Uterus (tissue), 4 donors: ENCODE data around the gene MAPK7. TPM values are rescaled to one million over a fixed set of nuclear protein-coding genes. Genes with fewer than 3 reads are reported as not detected.
A peak's percentile ranks its signal among the peaks of the same experiment; 100 is the strongest.

ENCODE experiments used
- DNase-seq, 2 donors: peaks; one replicate each; pipeline ENCODE4 v3.0.0-alpha.2; 2019 to 2020
- H3K27ac ChIP-seq, 2 donors: fragments of 200-600 bp; sonication (generic); 1 replicate in 1 of 2; 2 replicates in 1 of 2; pipeline ENCODE4 v1.5.1; 2016 to 2018
- H3K27me3 ChIP-seq, 2 donors: fragments of 200-600 bp; sonication (generic); one replicate each; pipeline ENCODE4 v1.5.1; 2018 to 2019; ENCODE audit warnings: control low read depth in 1 of 2
- H3K36me3 ChIP-seq, 2 donors: fragments of 200-600 bp; sonication (generic); one replicate each; pipeline ENCODE4 v1.5.1; 2019; ENCODE audit warnings: control low read depth in 1 of 2
- H3K4me1 ChIP-seq, 2 donors: fragments of 200-600 bp; sonication (generic); one replicate each; pipeline ENCODE4 v1.5.1; 2018 to 2019; ENCODE audit warnings: control low read depth in 1 of 2
- H3K4me3 ChIP-seq, 2 donors: fragments of 200-600 bp; sonication (generic); 1 replicate in 1 of 2; 2 replicates in 1 of 2; pipeline ENCODE4 v1.5.1; 2018 to 2019; ENCODE audit warnings: mild to moderate bottlenecking in 1 of 2
- H3K9me3 ChIP-seq, 2 donors: fragments of 200-600 bp; sonication (generic); one replicate each; pipeline ENCODE4 v1.5.1; 2019; ENCODE audit warnings: control low read depth in 1 of 2
- POLR2A ChIP-seq, 2 donors: fragments of 450-650 bp; IDR thresholded peaks; one replicate each; pipeline ENCODE4 v1.6.1; 2016; ENCODE audit warnings: antibody characterized with exemption in 2 of 2, mild to moderate bottlenecking in 1 of 2, moderate library complexity in 1 of 2
- intact Hi-C: fragments of 100-400 bp; cut with DNase I; formaldehyde crosslinking; loops from one replicate; pipeline ENCODE4 v1.15.1; 2023; ENCODE audit warnings: low total_unique reads
- total RNA-seq, 4 donors: library from RNA; depleted of rRNA in 3 of 4; stranded (reverse); fragments of >200 nt in 3 of 4; gene quantifications; one replicate each; pipeline versions ENCODE4 v1.1.0 to v1.2.4, GENCODE V29; 2014 to 2023
- TF ChIP-seq, protein P1 (sequence below), 4 experiments: fragments of 200-600 bp in 2 of 4; fragments of 450-650 bp in 2 of 4; sonication (generic) in 2 of 4; IDR thresholded peaks; one replicate each; pipeline ENCODE4 v1.5.1; 2016 to 2019; ENCODE audit warnings: antibody characterized with exemption in 4 of 4, mild to moderate bottlenecking in 2 of 4, moderate library complexity in 1 of 4
- donor health status: DM: yes; HTN: yes; CAD: no.

MAPK7 gene
- total RNA-seq, 4 donors from 2014 or later, result 3.3 to 72.8 (median 18.3) TPM

DNA sequence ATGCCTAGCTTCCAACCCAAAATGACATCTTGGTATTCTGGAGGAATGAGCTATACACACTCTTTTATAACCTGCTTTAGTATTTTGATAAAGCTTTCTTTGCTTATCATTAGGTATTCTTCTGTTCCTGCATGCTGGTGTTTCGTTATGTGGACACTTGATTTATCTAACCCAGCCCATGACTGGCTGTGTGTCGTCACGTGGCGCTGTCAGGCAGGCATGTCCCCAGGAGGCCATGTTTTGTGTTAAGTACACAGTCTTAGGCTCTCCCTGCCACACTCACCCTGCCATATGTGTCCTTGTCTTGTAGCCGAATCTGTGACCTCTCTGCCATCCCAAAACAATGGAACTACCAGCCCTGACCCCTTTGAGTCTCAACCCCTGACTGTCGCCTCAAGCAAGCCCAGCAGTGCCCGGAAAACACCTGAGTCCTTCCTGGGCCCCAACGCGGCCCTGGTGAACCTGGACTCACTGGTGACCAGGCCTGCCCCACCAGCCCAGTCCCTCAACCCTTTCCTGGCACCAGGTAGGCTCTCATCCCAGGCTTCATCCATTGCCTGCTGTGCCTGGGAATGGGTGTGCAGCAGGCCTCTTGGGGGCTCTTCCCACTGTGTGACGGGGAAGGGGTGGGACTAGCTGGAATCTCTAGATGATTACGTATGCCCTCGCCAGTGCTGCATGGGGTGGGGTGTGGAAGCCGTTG, 46.6 kb upstream of the MAPK7 start:
- H3K4me3 ChIP-seq, result no peak overlapping the region

DNA sequence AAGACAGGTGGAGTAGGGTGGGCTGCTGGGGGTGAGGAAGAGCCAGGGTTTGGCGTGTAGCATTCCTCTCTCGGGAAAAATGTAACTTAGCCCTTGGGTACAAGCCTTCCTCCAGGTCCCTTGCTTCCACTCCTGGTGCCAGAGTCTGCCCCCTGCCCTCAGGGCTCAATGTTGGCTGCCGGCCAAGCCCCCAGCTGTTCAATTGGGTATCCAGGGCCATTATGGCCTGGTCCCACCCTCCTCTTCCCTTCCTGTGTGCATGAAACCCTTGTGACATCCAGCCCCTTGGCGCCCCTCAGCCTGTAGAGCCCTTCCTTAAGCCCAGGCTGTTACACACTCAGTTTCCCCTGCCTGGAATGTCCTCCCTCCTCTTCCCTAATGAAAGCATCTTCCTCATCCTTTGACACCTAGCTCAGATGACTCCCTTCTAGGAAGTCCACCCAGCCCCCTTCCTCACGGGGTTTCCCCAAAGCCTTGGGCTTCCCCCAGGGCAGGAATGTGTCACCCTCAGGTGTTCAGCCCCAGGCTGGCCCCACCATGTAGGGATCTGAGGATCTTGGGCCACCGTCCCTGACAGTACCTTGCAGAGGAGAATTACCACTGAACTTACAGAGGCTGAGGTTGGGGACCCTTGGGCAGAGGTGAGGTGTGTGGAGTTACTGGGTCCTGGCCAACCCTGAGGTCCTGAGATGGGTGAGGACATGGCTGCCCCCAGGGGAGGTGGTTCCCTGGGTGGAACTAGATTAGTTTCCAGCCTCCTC, 45.7 kb upstream of the MAPK7 start:
- intact Hi-C loops, result no loop called here
- no peak for TF ChIP-seq POLR2A (IDR thresholded peaks at IDR 0.05)
- TF ChIP-seq, protein P1, sequence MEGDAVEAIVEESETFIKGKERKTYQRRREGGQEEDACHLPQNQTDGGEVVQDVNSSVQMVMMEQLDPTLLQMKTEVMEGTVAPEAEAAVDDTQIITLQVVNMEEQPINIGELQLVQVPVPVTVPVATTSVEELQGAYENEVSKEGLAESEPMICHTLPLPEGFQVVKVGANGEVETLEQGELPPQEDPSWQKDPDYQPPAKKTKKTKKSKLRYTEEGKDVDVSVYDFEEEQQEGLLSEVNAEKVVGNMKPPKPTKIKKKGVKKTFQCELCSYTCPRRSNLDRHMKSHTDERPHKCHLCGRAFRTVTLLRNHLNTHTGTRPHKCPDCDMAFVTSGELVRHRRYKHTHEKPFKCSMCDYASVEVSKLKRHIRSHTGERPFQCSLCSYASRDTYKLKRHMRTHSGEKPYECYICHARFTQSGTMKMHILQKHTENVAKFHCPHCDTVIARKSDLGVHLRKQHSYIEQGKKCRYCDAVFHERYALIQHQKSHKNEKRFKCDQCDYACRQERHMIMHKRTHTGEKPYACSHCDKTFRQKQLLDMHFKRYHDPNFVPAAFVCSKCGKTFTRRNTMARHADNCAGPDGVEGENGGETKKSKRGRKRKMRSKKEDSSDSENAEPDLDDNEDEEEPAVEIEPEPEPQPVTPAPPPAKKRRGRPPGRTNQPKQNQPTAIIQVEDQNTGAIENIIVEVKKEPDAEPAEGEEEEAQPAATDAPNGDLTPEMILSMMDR (IDR thresholded peaks at IDR 0.05), result no peak
- H3K4me3 ChIP-seq, result no peak overlapping the region
- no peaks in the 10 kb centered on the region for H3K36me3 ChIP-seq
- H3K27ac ChIP-seq, result peak overlapping the region in 1 of 2 donors; percentile 2
- H3K27me3 ChIP-seq, result no peaks in the 10 kb centered on the region
- no peaks in the 10 kb centered on the region for H3K9me3 ChIP-seq
- DNase-seq, result no peak
- no peaks in the 10 kb centered on the region for H3K4me1 ChIP-seq

More for the DNA sequence above, 46.6 kb upstream of the MAPK7 start:
- H3K36me3 ChIP-seq, result no peaks in the 10 kb centered on the region
- no peaks in the 10 kb centered on the region for H3K27me3 ChIP-seq
- no peaks in the 10 kb centered on the region for H3K4me1 ChIP-seq
- TF ChIP-seq POLR2A (IDR thresholded peaks at IDR 0.05), result no peak
- TF ChIP-seq, protein P1 (IDR thresholded peaks at IDR 0.05), result no peak
- no peaks in the 10 kb centered on the region for H3K9me3 ChIP-seq
- peak overlapping the region; percentile 2 to 11 for H3K27ac ChIP-seq
- DNase-seq, result no peak
- intact Hi-C loops, result no loop called here

DNA sequence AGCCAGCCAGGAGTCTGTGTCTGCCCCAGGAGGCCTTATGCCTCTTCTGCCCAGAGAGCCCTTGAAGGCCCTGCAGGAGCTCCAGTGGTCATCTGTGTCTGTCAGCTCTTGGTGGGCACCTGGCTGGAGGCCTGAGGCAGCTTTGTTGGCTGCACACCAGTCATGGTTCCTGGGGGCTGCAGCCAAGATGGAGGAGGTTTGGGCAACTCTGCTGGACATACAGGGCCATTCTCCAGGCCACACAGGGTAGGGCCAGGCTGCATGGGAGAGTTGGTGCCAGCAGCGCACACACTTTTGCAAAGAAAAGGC, 45.2 kb upstream of the MAPK7 start:
- no peaks in the 10 kb centered on the region for H3K4me1 ChIP-seq
- no peaks in the 10 kb centered on the region for H3K36me3 ChIP-seq
- H3K9me3 ChIP-seq, result no peaks in the 10 kb centered on the region
- TF ChIP-seq, protein P1 (IDR thresholded peaks at IDR 0.05), result no peak
- TF ChIP-seq POLR2A (IDR thresholded peaks at IDR 0.05), result no peak
- no peak overlapping the region for H3K27ac ChIP-seq
- H3K4me3 ChIP-seq, result no peak overlapping the region
- DNase-seq, result no peak
- intact Hi-C loops, result no loop called here
- H3K27me3 ChIP-seq, result no peaks in the 10 kb centered on the region

DNA sequence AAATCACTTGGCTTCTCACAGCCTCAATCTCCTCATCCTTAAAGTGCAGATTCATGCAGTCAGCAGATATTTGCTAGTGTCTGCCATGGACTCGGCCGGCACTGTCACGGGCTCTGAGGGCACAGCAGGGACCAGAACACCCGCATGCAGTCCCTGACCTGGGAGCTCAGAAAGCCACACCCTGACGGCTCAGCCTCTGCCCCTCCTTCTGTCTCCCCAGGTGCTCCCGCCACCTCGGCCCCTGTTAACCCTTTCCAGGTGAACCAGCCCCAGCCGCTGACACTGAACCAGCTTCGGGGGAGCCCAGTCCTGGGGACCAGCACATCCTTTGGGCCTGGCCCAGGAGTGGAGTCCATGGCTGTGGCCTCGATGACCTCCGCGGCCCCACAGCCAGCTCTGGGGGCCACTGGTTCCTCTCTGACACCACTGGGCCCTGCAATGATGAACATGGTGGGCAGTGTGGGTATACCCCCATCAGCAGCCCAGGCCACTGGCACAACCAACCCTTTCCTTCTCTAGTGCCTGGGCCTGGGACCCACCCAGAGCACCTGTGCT, 44.5 kb upstream of the MAPK7 start:
- peak in 1 of 2 donors; percentile 14 for DNase-seq
- TF ChIP-seq POLR2A (IDR thresholded peaks at IDR 0.05), result no peak
- TF ChIP-seq, protein P1 (IDR thresholded peaks at IDR 0.05), result no peak
- no peak overlapping the region for H3K4me3 ChIP-seq
- no peaks in the 10 kb centered on the region for H3K9me3 ChIP-seq
- no peak overlapping the region for H3K27ac ChIP-seq
- H3K27me3 ChIP-seq, result no peaks in the 10 kb centered on the region
- no peaks in the 10 kb centered on the region for H3K36me3 ChIP-seq
- H3K4me1 ChIP-seq, result no peaks in the 10 kb centered on the region
- intact Hi-C loops, result no loop called here

DNA sequence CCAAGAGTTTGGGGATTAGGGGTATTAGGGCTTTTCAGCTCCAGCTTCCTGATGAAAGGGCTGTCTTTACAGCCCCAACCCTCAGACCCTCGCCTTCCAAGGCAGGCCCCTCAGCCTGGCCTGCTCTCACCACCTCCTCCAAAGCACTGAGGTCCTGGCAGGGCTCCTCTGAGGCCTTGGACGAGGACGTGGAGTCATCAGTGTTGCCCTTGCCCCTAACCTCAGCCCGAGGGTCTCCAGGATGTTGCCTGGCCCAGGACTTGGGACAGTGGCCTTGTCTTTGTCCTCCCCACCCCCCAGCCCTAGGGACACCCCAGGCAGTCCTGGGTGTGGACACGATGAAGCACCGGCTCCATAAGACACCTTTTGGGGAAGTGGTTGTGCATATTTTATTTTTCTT, 44.0 kb upstream of the MAPK7 start:
- TF ChIP-seq, protein P1 (IDR thresholded peaks at IDR 0.05), result no peak
- no peak for TF ChIP-seq POLR2A (IDR thresholded peaks at IDR 0.05)
- Histone ChIP-seq H3K27ac (no peak overlapping the region), H3K27me3 (no peaks in the 10 kb centered on the region), H3K4me3 (no peak overlapping the region), H3K36me3 (no peaks in the 10 kb centered on the region), H3K4me1 (no peaks in the 10 kb centered on the region), H3K9me3 (no peaks in the 10 kb centered on the region)
- intact Hi-C loops, result no loop called here
- peak in 1 of 2 donors; percentile 11 for DNase-seq
